Activated B cell treated with CpG ODN at 0.5 μM for 24 hours (primary cell): ENCODE results near the gene GALNT9. TPM values are rescaled to one million over a fixed set of nuclear protein-coding genes. Genes with fewer than 3 reads are reported as not detected.

Experiments
- ATAC-seq: fragments of 200-7000 bp; cut with Tn5 transposase; one replicate; pipeline ENCODE4 v1.10.0; 2021; ENCODE audit warnings: low read depth, mild to moderate bottlenecking, moderate library complexity
- CTCF ChIA-PET: fragments of 350-600 bp; sonication (Branson Sonifier 250); formaldehyde crosslinking; loops from one replicate; lab custom pipeline; 2021; ENCODE audit warnings: antibody characterized with exemption; lab: Charles Lee
- POLR2A ChIA-PET: fragments of 350-600 bp; sonication (Branson Sonifier 250); formaldehyde crosslinking; loops from one replicate; lab custom pipeline; 2021; ENCODE audit warnings: antibody characterized with exemption; lab: Charles Lee
- DNase-seq: peaks from one replicate; pipeline ENCODE4 v3.0.0; 2022
- H3K27ac Mint-ChIP-seq: one replicate; pipeline ENCODE4 v1.8.0; 2020; ENCODE audit warnings: mixed read lengths
- H3K27me3 Mint-ChIP-seq: one replicate; pipeline ENCODE4 v1.8.0; 2021; ENCODE audit warnings: mixed read lengths
- H3K36me3 Mint-ChIP-seq: one replicate; pipeline ENCODE4 v1.8.0; 2021; ENCODE audit warnings: low read depth, mixed read lengths
- H3K4me1 Mint-ChIP-seq: one replicate; pipeline ENCODE4 v1.8.0; 2021; ENCODE audit warnings: mixed read lengths
- H3K4me3 Mint-ChIP-seq: one replicate; pipeline ENCODE4 v1.8.0; 2020; ENCODE audit warnings: mild to moderate bottlenecking, mixed read lengths
- H3K9me3 Mint-ChIP-seq: one replicate; pipeline ENCODE4 v1.8.0; 2020; ENCODE audit warnings: mixed read lengths
- CTCF ChIP-seq: fragments of 200-600 bp; IDR thresholded peaks from one replicate; pipeline ENCODE4 v1.8.0; 2022; ENCODE audit warnings: antibody characterized with exemption, mild to moderate bottlenecking
- intact Hi-C: fragments of 100-400 bp; cut with micrococcal nuclease; formaldehyde crosslinking; loops from one replicate; pipeline ENCODE4 v1.15.1; 2024
- total RNA-seq: library from RNA; stranded (reverse); gene quantifications from 2 replicates; pipeline ENCODE4 v1.2.3, GENCODE V29; 2022

GALNT9 gene
- total RNA-seq, 1 donor from 2014 or later = not detected

GRCh38 chr12:132366341-132366861 lies 37.0 kb upstream of the GALNT9 start:
- ChIA-PET CTCF (no interaction called here), POLR2A (no interaction called here)
- Mint-ChIP-seq H3K9me3 (peaks cover 3% of the 10 kb centered on the region), H3K27me3 (peaks cover 25% of the 10 kb centered on the region), H3K36me3 (no peaks in the 10 kb centered on the region), H3K27ac (no peak overlapping the region), H3K4me1 (no peaks in the 10 kb centered on the region), H3K4me3 (no peak overlapping the region)
- TF ChIP-seq CTCF = no peak
- intact Hi-C loops = no loop called here
- ATAC-seq = no peak
- DNase-seq = no peak

DNA sequence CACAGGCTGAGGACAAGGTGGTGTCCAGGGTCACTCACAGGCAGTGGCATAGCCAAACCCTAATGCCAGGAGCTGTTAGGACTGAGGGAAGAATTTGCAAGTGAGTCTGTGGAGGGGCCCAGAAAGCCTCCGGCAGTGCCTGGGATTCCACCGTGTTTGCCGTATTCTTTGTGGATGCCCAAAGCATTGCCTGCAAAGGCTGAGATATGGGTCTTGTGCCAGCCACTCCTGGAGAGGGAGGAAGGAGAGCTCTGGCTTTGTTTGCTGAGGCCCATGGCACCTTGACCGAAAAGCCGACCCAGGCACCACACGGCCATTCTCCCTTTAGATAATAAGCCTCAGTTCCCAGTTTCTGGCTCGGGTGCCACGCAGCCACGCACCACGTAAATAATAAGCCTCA lies 35.8 kb upstream of the GALNT9 start:
- H3K27me3 Mint-ChIP-seq = peaks cover 13% of the 10 kb centered on the region
- CTCF ChIA-PET = no interaction called here
- DNase-seq (no peak), ATAC-seq (no peak)
- TF ChIP-seq CTCF = no peak
- no peak overlapping the region for H3K4me3 Mint-ChIP-seq
- intact Hi-C loops = no loop called here
- POLR2A ChIA-PET = no interaction called here
- no peaks in the 10 kb centered on the region for H3K9me3 Mint-ChIP-seq
- no peaks in the 10 kb centered on the region for H3K36me3 Mint-ChIP-seq
- no peaks in the 10 kb centered on the region for H3K4me1 Mint-ChIP-seq
- no peak overlapping the region for H3K27ac Mint-ChIP-seq

DNA sequence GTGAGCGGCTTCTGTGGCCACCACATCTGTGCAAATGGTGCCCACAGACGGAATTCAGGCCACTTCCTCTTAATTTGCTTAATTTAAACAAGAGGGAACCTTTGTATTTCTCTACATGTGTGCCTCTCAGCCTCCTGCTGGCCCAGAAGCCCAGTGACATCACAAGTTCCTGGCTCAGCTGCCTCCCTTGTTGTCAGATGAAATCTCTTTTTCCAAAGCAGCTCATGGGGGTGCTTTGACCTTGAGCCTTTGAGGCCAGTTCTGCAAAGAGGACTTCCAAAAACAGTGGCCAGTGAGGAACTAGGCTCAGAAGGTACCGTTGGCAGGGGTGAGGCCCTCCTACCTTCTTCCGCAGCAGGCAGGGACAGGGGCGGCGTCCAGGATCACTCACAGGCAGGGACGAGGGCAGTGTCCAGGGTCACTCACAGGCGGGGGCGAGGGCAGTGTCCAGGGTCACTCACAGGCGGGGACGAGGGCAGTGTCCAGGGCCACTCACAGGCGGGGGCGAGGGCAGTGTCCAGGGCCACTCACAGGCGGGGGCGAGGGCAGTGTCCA lies 35.0 kb upstream of the GALNT9 start:
- CTCF ChIA-PET = no interaction called here
- no peak overlapping the region for H3K27ac Mint-ChIP-seq
- intact Hi-C loops = no loop called here

DNA sequence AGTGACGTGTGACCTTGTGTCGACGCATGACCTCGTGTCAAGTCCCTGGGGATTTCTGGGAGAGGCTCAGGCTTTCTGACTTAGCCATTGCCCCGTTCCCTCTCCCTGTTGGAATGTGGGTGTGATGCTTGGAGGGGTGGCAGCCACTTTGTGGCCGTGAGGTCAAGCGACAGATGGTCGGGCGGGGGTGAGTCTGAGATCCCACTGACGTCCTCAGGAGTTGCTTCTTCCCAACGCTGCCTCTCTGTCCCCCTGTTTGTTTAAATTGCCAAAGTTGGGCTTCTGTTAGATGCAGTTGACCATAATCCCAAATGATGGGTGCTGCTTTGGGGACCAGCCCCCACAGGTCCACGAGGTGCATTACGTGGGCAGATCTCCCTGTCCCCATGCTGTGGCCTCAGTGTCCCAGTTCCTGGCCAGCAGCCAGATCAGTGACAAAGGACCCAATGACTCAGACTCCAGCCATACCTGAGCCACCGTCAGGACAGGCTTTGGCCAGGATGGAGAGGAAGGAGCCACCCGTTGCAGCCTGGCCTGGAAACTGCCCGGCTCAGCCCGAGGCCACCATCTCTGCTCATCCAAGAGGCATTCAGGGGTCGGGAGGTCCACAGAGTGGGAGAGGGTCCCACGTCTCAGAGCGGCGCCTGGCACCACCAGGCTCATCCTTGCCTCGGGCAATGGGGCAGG lies 34.4 kb upstream of the GALNT9 start:
- no peaks in the 10 kb centered on the region for H3K36me3 Mint-ChIP-seq
- intact Hi-C loops = no loop called here
- ChIA-PET POLR2A (no interaction called here), CTCF (no interaction called here)
- no peaks in the 10 kb centered on the region for H3K9me3 Mint-ChIP-seq
- DNase-seq (no peak), ATAC-seq (no peak)
- no peak overlapping the region for H3K4me3 Mint-ChIP-seq
- peaks cover 6% of the 10 kb centered on the region for H3K4me1 Mint-ChIP-seq
- peaks cover 5% of the 10 kb centered on the region for H3K27me3 Mint-ChIP-seq
- TF ChIP-seq CTCF = no peak
- H3K27ac Mint-ChIP-seq = peak overlapping the region; percentile 12

More for the DNA sequence above, 35.0 kb upstream of the GALNT9 start:
- H3K27me3 Mint-ChIP-seq = peaks cover 6% of the 10 kb centered on the region
- no peak for TF ChIP-seq CTCF
- DNase-seq (no peak), ATAC-seq (no peak)
- POLR2A ChIA-PET = no interaction called here
- H3K36me3 Mint-ChIP-seq = no peaks in the 10 kb centered on the region
- no peak overlapping the region for H3K4me3 Mint-ChIP-seq
- H3K4me1 Mint-ChIP-seq = peaks cover 6% of the 10 kb centered on the region
- no peaks in the 10 kb centered on the region for H3K9me3 Mint-ChIP-seq

DNA sequence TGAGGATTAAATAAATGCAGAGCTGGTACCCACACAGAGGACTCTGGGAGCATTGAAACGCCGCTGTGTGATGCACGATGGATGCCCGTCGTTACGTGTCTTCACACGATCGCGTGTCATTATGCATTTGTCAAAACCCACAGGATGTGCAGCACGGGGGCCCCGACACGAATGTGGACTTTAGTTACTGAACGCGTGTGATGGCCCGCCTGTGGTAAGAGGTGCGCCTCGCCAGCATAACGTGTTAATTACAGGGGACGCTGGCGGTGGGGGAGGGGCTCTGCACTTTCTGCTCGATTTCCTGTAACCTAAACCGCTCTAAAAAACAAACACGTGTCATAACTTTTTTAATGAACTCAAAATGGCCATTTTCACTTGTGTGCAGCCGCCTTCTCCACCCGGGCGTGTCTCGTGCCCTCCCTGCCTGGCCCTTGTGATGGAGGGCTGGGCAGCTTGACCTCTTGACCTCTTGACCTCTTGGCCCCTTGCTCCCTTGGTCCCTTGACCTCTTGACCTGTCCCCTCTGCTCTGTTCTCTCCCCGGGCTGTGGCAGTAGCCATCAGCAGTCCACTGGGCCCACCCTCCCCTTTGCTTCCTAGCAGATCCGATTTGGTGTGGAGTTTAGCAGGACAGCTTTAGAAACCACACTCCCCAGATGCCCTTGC lies 33.7 kb upstream of the GALNT9 start:
- Mint-ChIP-seq H3K4me1 (peaks cover 6% of the 10 kb centered on the region), H3K27me3 (peaks cover 3% of the 10 kb centered on the region), H3K27ac (peak overlapping the region; percentile 12), H3K4me3 (no peak overlapping the region), H3K9me3 (no peaks in the 10 kb centered on the region), H3K36me3 (no peaks in the 10 kb centered on the region)
- ChIA-PET POLR2A (no interaction called here), CTCF (no interaction called here)
- DNase-seq (no peak), ATAC-seq (no peak)
- TF ChIP-seq CTCF = no peak
- intact Hi-C loops = no loop called here
